MCF 10A (cell line): ENCODE results near the gene TPGS1. TPM values are rescaled to one million over a fixed set of nuclear protein-coding genes. Genes with fewer than 3 reads are reported as not detected.

ENCODE experiments used
- BruUV-seq: library from RNA; stranded (reverse); fragments of 400-500 nt; replicated peaks from 2 replicates; lab custom pipeline; 2021; lab: Mats Ljungman, UMichigan
- CTCF ChIA-PET: fragments of 300-600 bp; sonication (Branson Sonifier 250); formaldehyde crosslinking; extraction: SDS; loops from one replicate; lab custom pipeline; 2021; ENCODE audit warnings: antibody characterized with exemption, inconsistent platforms; lab: Yijun Ruan, JAX
- POLR2A ChIA-PET: fragments of 300-600, 350-650 bp; sonication (Branson Sonifier 250); formaldehyde crosslinking; extraction: SDS; loops from one replicate; lab custom pipeline; 2020; ENCODE audit warnings: antibody characterized with exemption, inconsistent platforms; lab: Yijun Ruan, JAX
- DNase-seq: peaks from one replicate; pipeline ENCODE4 v3.0.0-alpha.2; 2018; ENCODE audit not compliant: unreplicated experiment
- H3K27ac Mint-ChIP-seq: one replicate; pipeline ENCODE4 v1.8.0; 2022; ENCODE audit warnings: mild to moderate bottlenecking, low read depth, mixed read lengths; ENCODE audit not compliant: unreplicated experiment
- H3K27me3 Mint-ChIP-seq: one replicate; pipeline ENCODE4 v1.8.0; 2022; ENCODE audit warnings: mixed read lengths; ENCODE audit not compliant: insufficient read depth, unreplicated experiment
- H3K36me3 Mint-ChIP-seq: one replicate; pipeline ENCODE4 v1.8.0; 2022; ENCODE audit warnings: mild to moderate bottlenecking, moderate library complexity, mixed read lengths; ENCODE audit not compliant: insufficient read depth, unreplicated experiment
- H3K4me1 Mint-ChIP-seq: one replicate; pipeline ENCODE4 v1.8.0; 2022; ENCODE audit warnings: mixed read lengths; ENCODE audit not compliant: insufficient read depth, unreplicated experiment
- H3K4me3 Mint-ChIP-seq: one replicate; pipeline ENCODE4 v1.8.0; 2022; ENCODE audit warnings: mild to moderate bottlenecking, moderate library complexity, mixed read lengths; ENCODE audit not compliant: unreplicated experiment
- H3K9me3 Mint-ChIP-seq: one replicate; pipeline ENCODE4 v1.8.0; 2022; ENCODE audit warnings: mixed read lengths; ENCODE audit not compliant: unreplicated experiment
- CTCF ChIP-seq: fragments of 200-600 bp; IDR thresholded peaks from one replicate; pipeline ENCODE4 v1.8.0; 2022; ENCODE audit warnings: antibody characterized with exemption, mild to moderate bottlenecking; ENCODE audit not compliant: unreplicated experiment
- intact Hi-C: fragments of 100-400 bp; cut with micrococcal nuclease; formaldehyde crosslinking; loops from 2 replicates; pipeline ENCODE4 v1.14.1; 2022
- total RNA-seq: library from RNA; stranded (reverse); gene quantifications from 2 replicates; pipeline ENCODE4 v1.2.3, GENCODE V29; 2022

TPGS1 gene
- total RNA-seq, 1 experiment from 2014 or later: 11.9 TPM

- Mint-ChIP-seq H3K36me3 (no peaks in the 10 kb centered on the region), H3K4me3 (no peak overlapping the region), H3K4me1 (no peaks in the 10 kb centered on the region), H3K27ac (no peak overlapping the region), H3K9me3 (peaks cover 23% of the 10 kb centered on the region), H3K27me3 (no peaks in the 10 kb centered on the region)
- BruUV-seq: no TSS peak
- no peak for TF ChIP-seq CTCF
- ChIA-PET CTCF (no interaction called here), POLR2A (no interaction called here)
- intact Hi-C loops: no loop called here
- DNase-seq: no peak
These were observed 43.7 kb upstream of the TPGS1 start for GRCh38 chr19:463483-464207.

- BruUV-seq: no TSS peak
- TF ChIP-seq CTCF: no peak
- POLR2A ChIA-PET: no interaction called here
- no peaks in the 10 kb centered on the region for H3K36me3 Mint-ChIP-seq
- intact Hi-C loops: no loop called here
- no peak for DNase-seq
- H3K27me3 Mint-ChIP-seq: no peaks in the 10 kb centered on the region
- peaks cover 23% of the 10 kb centered on the region for H3K9me3 Mint-ChIP-seq
- H3K4me3 Mint-ChIP-seq: no peak overlapping the region
- no peaks in the 10 kb centered on the region for H3K4me1 Mint-ChIP-seq
- CTCF ChIA-PET: no interaction called here
- H3K27ac Mint-ChIP-seq: no peak overlapping the region
These were observed 43.1 kb upstream of the TPGS1 start for GRCh38 chr19:464208-464545.

GRCh38 chr19:465056-465816 is 42.1 kb upstream of the TPGS1 start:
- POLR2A ChIA-PET: no interaction called here
- no peaks in the 10 kb centered on the region for H3K36me3 Mint-ChIP-seq
- DNase-seq: no peak
- no peaks in the 10 kb centered on the region for H3K27me3 Mint-ChIP-seq
- H3K27ac Mint-ChIP-seq: no peak overlapping the region
- CTCF ChIA-PET: no interaction called here
- peaks cover 23% of the 10 kb centered on the region for H3K9me3 Mint-ChIP-seq
- intact Hi-C loops: no loop called here
- H3K4me3 Mint-ChIP-seq: no peak overlapping the region
- no TSS peak for BruUV-seq
- TF ChIP-seq CTCF: no peak
- H3K4me1 Mint-ChIP-seq: peaks cover 5% of the 10 kb centered on the region

- no peak overlapping the region for H3K27ac Mint-ChIP-seq
- H3K4me1 Mint-ChIP-seq: peaks cover 5% of the 10 kb centered on the region
- H3K9me3 Mint-ChIP-seq: peaks cover 23% of the 10 kb centered on the region
- POLR2A ChIA-PET: no interaction called here
- no peak for TF ChIP-seq CTCF
- intact Hi-C loops: no loop called here
- no peaks in the 10 kb centered on the region for H3K27me3 Mint-ChIP-seq
- BruUV-seq: no TSS peak
- DNase-seq: no peak
- CTCF ChIA-PET: no interaction called here
- no peaks in the 10 kb centered on the region for H3K36me3 Mint-ChIP-seq
- no peak overlapping the region for H3K4me3 Mint-ChIP-seq
These were observed 39.7 kb upstream of the TPGS1 start for GRCh38 chr19:467554-467953.
